Lower leg skin (tissue), 3 donors: Measurements from ENCODE around the gene HOXD13.

ENCODE experiments used
- POLR2A ChIP-seq, 2 donors: fragments of 450-650 bp; IDR thresholded peaks; one replicate each; pipeline ENCODE4 v1.6.1; 2016 to 2017; ENCODE audit warnings: antibody characterized with exemption in 2 of 2, mild to moderate bottlenecking in 1 of 2, moderate library complexity in 1 of 2
- TF ChIP-seq, protein P1 (sequence below), 3 donors: fragments of 450-650 bp; IDR thresholded peaks; one replicate each; pipeline ENCODE4 v1.5.1; 2016; ENCODE audit warnings: antibody characterized with exemption in 3 of 3, mild to moderate bottlenecking in 3 of 3, moderate library complexity in 2 of 3

DNA sequence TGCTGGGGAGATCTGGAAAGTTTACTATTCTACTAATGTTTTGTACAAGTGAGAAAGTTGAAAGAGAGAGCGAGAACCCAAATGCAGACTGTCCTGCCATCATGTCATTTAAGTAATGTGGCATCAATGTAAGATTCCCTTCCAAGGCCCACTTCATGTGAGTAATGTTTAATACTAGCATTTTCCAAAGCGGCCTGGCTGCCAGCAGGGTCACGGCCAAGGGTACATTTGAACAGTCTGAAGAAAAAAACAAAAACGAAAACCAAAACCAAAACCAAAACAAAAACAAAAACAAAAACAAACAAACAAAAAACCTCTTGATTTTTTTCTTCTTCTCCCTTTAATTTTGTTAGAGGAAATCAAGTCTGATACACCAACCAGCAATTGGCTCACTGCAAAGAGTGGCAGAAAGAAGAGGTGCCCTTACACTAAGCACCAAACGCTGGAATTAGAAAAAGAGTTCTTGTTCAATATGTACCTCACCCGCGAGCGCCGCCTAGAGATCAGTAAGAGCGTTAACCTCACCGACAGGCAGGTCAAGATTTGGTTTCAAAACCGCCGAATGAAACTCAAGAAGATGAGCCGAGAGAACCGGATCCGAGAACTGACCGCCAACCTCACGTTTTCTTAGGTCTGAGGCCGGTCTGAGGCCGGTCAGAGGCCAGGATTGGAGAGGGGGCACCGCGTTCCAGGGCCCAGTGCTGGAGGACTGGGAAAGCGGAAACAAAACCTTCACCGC is 26.2 kb downstream of the HOXD13 start:
- TF ChIP-seq, protein P1, sequence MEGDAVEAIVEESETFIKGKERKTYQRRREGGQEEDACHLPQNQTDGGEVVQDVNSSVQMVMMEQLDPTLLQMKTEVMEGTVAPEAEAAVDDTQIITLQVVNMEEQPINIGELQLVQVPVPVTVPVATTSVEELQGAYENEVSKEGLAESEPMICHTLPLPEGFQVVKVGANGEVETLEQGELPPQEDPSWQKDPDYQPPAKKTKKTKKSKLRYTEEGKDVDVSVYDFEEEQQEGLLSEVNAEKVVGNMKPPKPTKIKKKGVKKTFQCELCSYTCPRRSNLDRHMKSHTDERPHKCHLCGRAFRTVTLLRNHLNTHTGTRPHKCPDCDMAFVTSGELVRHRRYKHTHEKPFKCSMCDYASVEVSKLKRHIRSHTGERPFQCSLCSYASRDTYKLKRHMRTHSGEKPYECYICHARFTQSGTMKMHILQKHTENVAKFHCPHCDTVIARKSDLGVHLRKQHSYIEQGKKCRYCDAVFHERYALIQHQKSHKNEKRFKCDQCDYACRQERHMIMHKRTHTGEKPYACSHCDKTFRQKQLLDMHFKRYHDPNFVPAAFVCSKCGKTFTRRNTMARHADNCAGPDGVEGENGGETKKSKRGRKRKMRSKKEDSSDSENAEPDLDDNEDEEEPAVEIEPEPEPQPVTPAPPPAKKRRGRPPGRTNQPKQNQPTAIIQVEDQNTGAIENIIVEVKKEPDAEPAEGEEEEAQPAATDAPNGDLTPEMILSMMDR (IDR thresholded peaks at IDR 0.05): no peak
- TF ChIP-seq POLR2A (IDR thresholded peaks at IDR 0.05): no peak
